HPDE6-E6E7 (cell line): ENCODE results near the gene ARHGAP1.
A peak's percentile ranks its signal among the peaks of the same experiment; 100 is the strongest.

Source experiments
- DNase-seq: peaks from one replicate; pipeline ENCODE4 v3.0.0; 2011; ENCODE audit warnings: missing footprints; ENCODE audit errors: extremely low spot score

ARHGAP1 gene

DNA sequence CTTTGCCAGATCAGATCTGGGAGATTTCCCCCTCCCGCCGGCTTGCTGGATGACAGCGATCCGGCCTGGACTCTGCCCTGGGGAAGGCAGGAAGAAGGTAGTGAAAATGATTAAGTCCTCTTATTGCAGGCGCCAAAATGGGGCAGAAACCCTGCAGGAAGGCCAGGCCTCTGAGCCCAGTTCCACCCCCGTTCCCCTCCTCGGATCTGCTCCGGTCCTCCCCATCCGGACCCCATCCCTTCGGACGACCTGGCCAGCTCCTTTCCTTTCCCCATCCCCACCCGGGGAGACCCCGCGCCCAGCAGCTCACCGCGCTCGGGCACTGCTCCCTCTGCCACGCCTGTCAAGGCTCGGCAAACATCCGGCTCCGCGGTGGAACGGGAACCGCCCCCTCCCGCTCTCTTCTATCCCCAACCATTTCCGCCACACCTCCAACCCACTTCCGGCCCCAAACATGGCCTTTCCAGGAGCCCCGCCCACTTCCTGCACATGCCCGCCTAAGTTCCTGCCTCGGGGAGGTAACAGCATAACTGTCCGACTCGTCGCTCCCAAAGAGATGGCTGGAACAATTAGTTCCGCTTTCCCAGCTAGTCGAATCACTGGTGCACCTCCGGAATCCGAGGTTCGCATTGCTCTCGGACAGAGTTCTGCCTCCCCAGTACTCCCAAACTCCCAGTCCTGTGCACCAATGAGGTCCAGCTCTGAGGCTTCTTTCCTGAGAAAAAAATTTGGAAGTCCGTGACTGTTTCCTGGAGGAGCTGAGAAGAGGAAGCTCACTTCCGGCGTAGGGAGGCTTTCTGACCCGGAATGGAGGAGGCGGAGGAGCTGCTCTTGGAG lies at the start of gene ARHGAP1, which contains the start of gene ZNF408:
Gene ARHGAP1, minus strand, starts transcription at position 379 of the 837 bp plus-strand sequence. CDS start 4,512 bp downstream, outside the sequence.
Gene ZNF408, plus strand, starts transcription at position 791 of the 837 bp plus-strand sequence. Its CDS starts 17 bp downstream, at position 808.
- peak; percentile 88 for DNase-seq

DNA sequence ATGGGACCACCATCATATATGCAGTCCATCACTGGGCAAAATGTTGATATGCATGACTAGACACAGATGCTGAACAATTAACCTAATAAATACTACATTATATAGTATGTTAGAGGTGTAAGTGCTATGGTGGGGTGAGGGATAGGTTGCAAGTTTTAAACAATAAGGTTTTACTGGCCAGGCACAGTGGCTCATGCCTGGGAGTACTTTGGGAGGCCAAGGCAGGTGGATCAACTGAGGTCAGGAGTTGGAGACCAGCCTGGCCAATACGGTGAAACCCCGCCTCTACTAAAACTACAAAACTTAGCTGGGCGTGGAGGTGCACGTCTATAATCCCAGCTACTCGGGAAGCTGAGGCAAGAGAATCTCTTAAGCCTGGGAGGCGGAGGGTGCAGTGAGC lies 46.7 kb upstream of the ARHGAP1 start:
- DNase-seq = no peak

DNA sequence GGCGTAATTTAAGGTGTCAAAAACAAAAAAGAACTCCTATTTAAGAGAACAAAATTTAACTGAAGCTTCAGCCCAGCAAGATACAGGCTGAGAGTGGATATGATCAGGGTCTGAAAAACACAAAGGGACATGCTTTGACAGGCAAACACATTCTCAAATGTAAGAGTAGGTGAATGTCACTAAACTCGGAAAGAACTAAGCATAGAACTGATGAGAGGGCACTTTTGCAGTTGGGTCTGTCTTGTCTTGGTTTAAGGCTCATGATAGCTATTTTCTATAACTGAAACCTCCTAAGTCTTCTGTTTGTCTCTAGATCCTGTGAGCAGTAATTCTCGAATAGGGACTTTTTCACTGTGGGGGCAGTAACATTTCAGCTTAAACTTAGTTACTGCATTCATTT lies 45.6 kb upstream of the ARHGAP1 start:
- no peak for DNase-seq

DNA sequence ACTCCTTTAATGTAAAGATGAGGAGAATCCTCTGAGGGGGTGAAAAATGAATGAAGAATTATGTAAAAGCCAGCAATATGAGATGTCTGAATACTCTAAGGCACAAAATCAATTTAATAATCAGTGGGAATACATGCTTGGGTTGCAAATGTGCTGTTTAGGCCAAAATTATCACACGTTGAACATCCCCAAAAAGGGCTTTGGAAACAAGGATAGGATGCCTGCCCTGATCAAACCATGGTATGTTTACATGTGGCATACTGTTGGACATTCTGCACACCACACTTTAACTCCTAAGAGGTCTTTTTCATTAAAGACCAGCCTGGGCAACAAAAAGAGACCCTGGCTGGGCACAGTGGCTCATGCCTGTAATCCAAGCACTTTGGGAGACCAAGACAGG lies 44.9 kb upstream of the ARHGAP1 start:
- DNase-seq = no peak

DNA sequence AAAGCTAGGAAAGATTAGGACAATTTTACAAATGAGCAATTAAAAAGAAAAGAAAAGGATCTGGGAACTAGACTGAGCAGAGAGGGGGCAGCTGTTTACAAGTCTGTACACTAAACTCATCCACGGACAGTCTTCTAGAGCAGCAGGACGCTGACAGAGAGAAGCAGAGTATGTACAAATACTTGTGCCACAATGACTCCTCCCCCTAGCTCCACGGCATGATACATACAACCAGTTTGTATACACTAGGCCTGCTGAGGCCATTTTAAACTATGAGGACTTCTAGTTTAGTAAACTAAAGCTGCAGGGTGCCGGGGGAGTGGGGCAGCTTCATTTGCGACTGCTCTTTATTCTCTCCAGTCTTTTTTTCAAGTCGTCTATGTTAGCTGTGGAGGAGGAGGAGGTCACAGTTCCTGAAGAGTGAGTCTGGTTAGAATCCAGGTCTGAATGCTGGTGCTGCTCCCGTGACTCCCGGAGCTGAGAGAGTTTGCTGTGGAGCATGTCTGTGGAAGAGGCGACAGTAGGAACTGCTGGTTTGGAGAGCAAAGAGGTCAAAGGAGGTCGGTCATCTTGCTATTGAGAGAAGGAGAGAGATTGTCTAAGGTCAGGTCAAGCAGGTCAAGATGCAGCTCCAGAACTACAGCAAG lies 43.4 kb upstream of the ARHGAP1 start:
- DNase-seq = no peak

- DNase-seq = no peak
Measured at GRCh38 chr11:46743043-46743442, 42.6 kb upstream of the ARHGAP1 start.

DNA sequence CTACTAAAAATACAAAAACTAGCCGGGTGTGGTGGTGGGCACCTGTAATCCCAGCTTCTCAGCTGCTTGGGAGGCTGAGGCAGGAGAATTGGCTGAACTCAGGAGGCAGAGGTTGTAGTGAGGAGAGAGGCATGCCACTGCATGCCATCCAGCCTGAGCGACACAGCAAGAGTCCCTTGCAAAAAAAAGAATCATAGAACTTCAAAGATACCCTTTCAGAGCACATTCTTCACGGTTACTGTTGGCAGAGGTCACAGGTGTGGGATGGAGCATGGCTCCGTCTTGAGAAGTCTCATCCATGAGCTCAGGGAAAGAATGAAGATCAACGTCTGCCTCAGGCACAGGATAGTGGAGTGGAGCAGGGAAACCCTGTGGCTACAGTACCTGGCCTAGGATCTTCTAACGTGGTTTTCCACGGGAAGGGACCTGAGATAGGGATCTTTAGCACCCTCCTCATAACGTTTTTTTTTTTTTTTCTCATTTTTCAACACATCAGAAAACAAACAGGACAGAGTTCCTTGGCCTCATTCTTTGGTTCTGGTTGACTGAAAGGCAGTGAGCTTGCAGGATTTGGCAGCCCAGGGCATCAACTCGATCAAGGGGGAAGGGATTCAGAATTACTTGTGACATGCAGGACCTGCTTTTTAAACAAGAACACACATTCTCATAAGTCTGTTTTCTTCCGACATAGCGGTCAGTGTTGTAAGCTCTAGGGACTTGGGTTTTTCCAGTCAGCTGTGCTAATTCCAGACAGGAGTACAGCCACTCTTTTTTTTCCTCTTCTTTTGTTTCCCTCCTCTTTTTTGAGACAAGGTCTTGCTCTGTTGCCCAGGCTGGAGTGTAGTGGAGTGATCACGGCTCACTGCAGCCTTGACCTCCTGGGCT lies 41.4 kb upstream of the ARHGAP1 start:
- no peak for DNase-seq

GRCh38 chr11:46738887-46739286 lies 38.5 kb upstream of the ARHGAP1 start:
- DNase-seq = no peak

- no peak for DNase-seq
Measured at GRCh38 chr11:46737699-46738098, 37.3 kb upstream of the ARHGAP1 start.

DNA sequence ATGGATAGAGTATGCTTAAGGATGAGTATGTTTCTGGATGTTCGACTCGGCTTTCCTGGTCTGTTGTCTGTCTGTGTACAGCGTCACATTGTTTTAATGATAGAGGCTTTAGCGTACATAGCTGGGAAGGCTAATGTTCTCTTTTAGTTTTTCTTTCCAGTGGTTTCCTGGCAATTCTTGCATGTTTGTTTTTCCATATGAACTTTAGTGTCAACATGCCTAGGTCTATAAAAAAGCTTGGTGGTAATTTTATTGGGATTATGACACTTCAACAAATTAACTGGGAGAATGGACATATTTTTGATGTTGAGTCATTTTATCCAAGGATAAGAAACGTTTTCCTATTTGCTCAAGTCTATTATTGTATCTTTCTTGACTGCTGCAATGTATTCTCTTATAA lies 36.2 kb upstream of the ARHGAP1 start:
- no peak for DNase-seq

GRCh38 chr11:46736146-46736545 lies 35.7 kb upstream of the ARHGAP1 start:
- DNase-seq = no peak

GRCh38 chr11:46733234-46733633 lies 32.8 kb upstream of the ARHGAP1 start:
- no peak for DNase-seq

GRCh38 chr11:46731545-46731944 lies 31.1 kb upstream of the ARHGAP1 start:
- no peak for DNase-seq

DNA sequence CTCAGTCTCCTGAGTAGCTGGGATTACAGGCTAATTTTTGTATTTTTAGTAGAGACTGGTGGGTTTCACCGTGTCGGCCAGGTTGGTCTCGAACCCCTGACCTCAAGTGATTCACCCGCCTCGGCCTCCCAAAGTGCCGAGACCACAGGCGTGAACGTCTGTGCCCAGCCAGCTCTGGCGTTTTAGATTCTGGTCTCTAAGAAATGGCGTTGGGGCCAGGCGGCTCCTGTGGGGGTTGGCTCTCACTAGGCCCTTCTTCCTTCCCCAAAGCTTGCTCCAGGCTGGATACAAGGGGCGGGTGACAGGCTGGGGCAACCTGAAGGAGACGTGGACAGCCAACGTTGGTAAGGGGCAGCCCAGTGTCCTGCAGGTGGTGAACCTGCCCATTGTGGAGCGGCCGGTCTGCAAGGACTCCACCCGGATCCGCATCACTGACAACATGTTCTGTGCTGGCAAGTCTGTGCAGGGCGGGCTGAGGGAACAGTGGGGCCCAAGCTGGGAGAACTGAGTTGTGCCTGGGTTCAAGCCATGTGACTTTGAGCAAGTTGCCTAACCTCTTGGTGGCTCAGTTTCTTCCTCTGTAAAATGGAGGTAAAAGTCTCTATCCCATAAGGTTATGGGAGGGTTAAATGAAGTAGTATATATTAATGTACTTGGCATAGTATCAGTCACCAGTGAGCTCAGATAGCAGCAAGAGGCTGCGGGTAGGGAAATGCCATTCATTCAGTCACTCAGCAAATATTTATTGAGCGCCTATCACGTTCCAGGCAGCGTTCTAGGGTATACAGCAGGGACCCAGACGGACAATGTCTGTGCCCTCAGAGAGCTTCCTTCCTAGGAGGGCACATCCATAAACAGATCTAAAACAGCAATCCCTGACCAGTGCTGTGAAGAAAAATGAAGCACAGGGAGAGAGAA lies 28.9 kb upstream of the ARHGAP1 start:
- no peak for DNase-seq

DNA sequence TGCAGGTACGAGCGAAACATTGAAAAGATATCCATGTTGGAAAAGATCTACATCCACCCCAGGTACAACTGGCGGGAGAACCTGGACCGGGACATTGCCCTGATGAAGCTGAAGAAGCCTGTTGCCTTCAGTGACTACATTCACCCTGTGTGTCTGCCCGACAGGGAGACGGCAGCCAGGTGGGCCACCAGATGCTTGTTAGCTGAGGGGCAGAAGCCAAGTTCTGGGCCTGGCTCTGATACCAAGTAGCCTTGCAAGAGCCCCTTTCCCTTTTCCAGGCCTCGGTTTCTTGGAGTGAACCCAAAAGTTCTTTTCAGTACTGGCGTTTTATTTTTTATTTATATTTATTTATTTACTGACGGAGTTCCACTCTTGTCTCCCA lies 28.2 kb upstream of the ARHGAP1 start:
- DNase-seq = no peak

DNA sequence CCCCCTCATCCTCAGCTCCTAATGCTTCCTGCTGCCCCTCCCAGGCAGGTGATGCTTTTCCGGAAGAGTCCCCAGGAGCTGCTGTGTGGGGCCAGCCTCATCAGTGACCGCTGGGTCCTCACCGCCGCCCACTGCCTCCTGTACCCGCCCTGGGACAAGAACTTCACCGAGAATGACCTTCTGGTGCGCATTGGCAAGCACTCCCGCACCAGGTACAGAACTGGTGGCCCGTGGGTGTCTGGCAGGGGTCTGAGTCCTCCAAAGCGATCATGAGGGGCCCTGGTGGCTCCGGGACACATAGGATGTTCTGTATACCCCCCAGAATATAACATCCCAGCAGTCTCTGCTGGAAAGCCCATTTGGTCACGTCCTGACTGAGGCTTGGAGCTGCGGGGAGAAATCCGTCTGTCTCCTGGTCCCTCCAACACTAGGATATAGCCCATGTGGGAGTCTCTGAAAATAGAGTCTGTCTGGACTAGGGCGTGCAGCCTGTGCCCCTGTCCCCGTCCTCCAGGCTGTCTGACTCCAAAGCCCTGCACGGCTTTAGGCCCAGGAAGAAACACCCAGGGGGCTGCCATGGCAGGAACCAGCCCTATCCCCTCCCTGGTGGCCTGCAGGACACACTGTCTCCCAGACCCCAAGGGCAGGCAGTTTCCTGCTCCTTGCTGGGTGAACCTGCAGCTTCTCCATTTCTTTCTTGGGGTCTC lies 27.7 kb upstream of the ARHGAP1 start:
- no peak for DNase-seq

GRCh38 chr11:46726206-46726862 lies 25.9 kb upstream of the ARHGAP1 start:
- DNase-seq = no peak

- DNase-seq = no peak
Measured at GRCh38 chr11:46725338-46726205, 25.2 kb upstream of the ARHGAP1 start.

DNA sequence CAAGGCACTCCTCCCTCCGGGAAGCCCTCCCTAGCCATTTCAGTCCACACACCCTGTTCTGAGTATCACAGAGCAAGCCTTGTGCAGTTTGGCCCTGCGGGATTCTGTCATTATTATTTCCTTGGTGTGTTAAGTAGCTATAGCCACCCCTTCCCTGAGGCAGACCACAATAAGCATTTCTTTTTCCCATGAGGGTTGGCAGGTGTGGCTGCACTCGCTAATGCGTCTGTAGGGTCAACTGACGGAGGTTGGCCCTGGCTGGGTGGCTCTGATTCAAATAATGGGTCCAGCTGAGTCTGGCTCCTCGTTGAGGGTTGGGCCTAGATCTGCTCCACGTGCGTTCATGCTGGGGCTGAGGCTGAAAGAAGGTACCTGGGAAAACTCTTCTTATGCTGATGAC lies 23.7 kb upstream of the ARHGAP1 start:
- DNase-seq = no peak
